Neural cell (in vitro differentiated cells): ENCODE data around the gene STK32B.

ENCODE experiments used
- CTCF ChIP-seq: fragments of 450-650 bp; IDR thresholded peaks from 2 replicates; pipeline ENCODE4 v1.5.1; 2014; ENCODE audit warnings: antibody characterized with exemption, mild to moderate bottlenecking, moderate library complexity; ENCODE audit not compliant: poor library complexity, severe bottlenecking
- EP300 ChIP-seq: fragments of 450-650 bp; conservative IDR thresholded peaks from 2 replicates; pipeline ENCODE4 v1.6.1; 2014; ENCODE audit warnings: antibody characterized with exemption, mild to moderate bottlenecking, moderate library complexity; ENCODE audit not compliant: poor library complexity, severe bottlenecking
- EZH2 ChIP-seq: fragments of 200-600, 300-800 bp; shearing (Covaris generic), sonication (generic); IDR thresholded peaks from 2 replicates; pipeline ENCODE4 v1.6.1; 2014; ENCODE audit warnings: antibody characterized with exemption, low read length, borderline replicate concordance, mild to moderate bottlenecking; ENCODE audit not compliant: insufficient read depth, poor library complexity, severe bottlenecking
- POLR2AphosphoS5 ChIP-seq: IDR thresholded peaks from 2 replicates; pipeline ENCODE4 v1.6.1; 2012
- TAF1 ChIP-seq: IDR thresholded peaks from 2 replicates; pipeline ENCODE4 v1.6.1; 2012; ENCODE audit warnings: low read depth
- TF ChIP-seq, protein P1 (sequence below): IDR thresholded peaks from 2 replicates; pipeline ENCODE4 v1.6.1; 2012; ENCODE audit warnings: borderline replicate concordance

DNA sequence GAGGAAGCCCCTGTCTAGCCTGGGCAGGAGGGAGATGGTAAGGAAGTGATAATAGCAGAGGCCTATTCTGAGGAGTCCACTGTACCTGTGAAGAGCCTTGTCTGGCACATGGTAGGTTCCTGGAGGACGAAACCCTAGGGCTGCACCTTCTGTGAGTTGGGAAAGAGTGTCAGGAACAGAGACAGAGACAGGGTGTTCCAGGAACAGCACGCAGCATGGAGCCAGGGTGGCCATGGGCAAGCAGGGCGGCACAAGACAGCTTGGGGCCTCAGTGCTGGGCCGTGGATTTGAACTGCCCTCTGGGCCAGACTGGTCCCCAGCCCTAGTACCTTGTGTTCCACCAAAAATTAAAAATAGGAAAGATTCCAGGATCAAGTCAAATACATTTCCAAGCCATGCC, 384.5 kb downstream of the STK32B start:
- TF ChIP-seq EZH2 = no peak
- TF ChIP-seq CTCF = no peak
- TF ChIP-seq POLR2AphosphoS5 = no peak
- TF ChIP-seq, protein P1, sequence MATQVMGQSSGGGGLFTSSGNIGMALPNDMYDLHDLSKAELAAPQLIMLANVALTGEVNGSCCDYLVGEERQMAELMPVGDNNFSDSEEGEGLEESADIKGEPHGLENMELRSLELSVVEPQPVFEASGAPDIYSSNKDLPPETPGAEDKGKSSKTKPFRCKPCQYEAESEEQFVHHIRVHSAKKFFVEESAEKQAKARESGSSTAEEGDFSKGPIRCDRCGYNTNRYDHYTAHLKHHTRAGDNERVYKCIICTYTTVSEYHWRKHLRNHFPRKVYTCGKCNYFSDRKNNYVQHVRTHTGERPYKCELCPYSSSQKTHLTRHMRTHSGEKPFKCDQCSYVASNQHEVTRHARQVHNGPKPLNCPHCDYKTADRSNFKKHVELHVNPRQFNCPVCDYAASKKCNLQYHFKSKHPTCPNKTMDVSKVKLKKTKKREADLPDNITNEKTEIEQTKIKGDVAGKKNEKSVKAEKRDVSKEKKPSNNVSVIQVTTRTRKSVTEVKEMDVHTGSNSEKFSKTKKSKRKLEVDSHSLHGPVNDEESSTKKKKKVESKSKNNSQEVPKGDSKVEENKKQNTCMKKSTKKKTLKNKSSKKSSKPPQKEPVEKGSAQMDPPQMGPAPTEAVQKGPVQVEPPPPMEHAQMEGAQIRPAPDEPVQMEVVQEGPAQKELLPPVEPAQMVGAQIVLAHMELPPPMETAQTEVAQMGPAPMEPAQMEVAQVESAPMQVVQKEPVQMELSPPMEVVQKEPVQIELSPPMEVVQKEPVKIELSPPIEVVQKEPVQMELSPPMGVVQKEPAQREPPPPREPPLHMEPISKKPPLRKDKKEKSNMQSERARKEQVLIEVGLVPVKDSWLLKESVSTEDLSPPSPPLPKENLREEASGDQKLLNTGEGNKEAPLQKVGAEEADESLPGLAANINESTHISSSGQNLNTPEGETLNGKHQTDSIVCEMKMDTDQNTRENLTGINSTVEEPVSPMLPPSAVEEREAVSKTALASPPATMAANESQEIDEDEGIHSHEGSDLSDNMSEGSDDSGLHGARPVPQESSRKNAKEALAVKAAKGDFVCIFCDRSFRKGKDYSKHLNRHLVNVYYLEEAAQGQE = no peak
- no peak for TF ChIP-seq TAF1
- TF ChIP-seq EP300 = no peak
